ENCODE data around the gene PRR29.

Gene PRR29

DNA sequence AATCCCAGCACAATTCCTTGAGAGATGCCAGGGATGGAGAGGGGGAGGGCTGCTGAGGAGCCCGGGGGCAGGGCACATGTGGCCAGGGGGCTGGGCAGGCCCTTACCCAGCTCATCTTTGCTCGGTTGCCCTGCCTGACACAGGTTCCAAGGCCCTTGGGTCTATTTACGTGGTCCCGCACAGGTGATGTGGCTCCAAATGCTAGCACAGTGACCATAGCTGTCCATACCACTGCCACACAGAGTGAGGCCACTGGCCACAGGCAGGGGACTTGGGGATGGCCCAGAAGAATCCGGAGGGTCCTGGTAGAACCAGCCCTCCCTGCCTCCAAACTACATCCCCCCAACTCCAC is 10.0 kb upstream of the PRR29 start:
- H3K4me2 ChIP-seq (ENCODE audit: low read length): no peak overlapping the region
- H2AK5ac ChIP-seq (ENCODE audit: low read length): no peak overlapping the region
- no peak overlapping the region for H4K5ac ChIP-seq (ENCODE audit: low read length)
- no peak overlapping the region for H2BK15ac ChIP-seq (replicated peaks; ENCODE audit: low read depth)
- WGBS (ENCODE audit: extremely low coverage, insufficient coverage, low lambda C conversion rate): no CpG with 5 or more reads among the region's 5 CpGs
- no peak overlapping the region for H3K56ac ChIP-seq (ENCODE audit: low read length)
- H3K9ac ChIP-seq (ENCODE audit: low read length): no peak overlapping the region
- H4K8ac ChIP-seq (ENCODE audit: low read depth, low read length): no peak overlapping the region
- no peaks in the 10 kb centered on the region for H3K79me2 ChIP-seq (ENCODE audit: control insufficient read depth, insufficient read depth, low read length)
- H3K4me1 ChIP-seq (ENCODE audit: control insufficient read depth, low read depth, low read length): no peaks in the 10 kb centered on the region
- H3K23ac ChIP-seq (ENCODE audit: low read length): no peak overlapping the region
- H3K4ac ChIP-seq (ENCODE audit: low read depth, low read length): no peak overlapping the region
- no peak overlapping the region for H3K18ac ChIP-seq (ENCODE audit: low read length)
- H3K27ac ChIP-seq (ENCODE audit: low read depth, low read length): no peak overlapping the region
- H3K36me3 ChIP-seq (ENCODE audit: control insufficient read depth, insufficient read depth, low read length): no peaks in the 10 kb centered on the region
- no peak overlapping the region for H2BK5ac ChIP-seq (ENCODE audit: low read length)
- DNase-seq: no peak
- no peak overlapping the region for H3K4me3 ChIP-seq (ENCODE audit: low read length)
- H3K79me1 ChIP-seq (ENCODE audit: low read length): no peaks in the 10 kb centered on the region
- H3K27me3 ChIP-seq (ENCODE audit: insufficient read depth, low read length, poor library complexity): no peaks in the 10 kb centered on the region
- H2BK120ac ChIP-seq (ENCODE audit: low read depth, low read length): no peak overlapping the region

DNA sequence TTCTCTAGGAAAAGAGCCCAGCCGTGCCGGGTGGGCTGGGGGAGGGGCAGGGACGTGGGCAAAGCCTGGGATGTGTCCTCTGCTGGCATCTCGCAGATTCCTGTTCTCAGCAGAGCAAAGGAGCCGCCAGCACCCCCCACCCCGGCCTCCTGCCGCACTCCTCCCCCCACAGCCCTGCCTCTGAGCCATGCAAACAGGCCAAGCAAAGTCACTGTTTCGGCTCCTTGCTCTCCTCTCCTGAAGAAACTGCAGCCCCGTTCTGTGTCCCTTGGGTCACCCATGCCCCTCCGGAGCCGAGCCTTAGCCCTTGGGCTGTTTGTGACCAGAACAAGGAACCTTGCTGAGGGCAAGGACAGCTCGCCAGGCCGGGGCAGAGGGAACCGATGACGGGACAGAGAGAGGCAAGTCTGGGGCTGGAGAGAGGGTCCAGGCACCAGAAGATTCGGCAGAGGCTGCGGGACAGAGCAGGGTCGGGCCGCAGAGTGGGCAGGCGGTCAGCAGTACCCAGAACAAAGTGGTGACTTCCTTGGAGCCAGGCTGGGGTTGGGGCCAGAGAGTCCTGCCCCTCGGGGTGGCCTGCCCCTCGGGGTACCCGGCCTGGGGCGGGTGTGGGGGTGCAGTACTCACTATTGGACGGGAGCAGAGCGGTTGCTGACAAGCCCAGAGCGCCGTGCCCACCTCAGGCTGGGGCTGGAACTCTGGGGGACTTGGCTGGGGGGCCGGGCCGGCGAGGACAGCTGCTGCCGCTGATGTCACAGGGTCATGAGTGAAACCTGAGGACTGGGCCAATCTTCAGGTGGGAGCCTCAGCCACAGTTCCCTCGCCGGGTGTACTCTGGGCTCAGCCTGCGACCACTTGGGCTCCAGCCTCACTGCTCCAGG is 9.2 kb upstream of the PRR29 start:
- Histone ChIP-seq H3K36me3 (ENCODE audit: control insufficient read depth, insufficient read depth, low read length) (no peaks in the 10 kb centered on the region), H3K79me2 (ENCODE audit: control insufficient read depth, insufficient read depth, low read length) (no peaks in the 10 kb centered on the region), H3K27ac (ENCODE audit: low read depth, low read length) (no peak overlapping the region), H2BK15ac (replicated peaks; ENCODE audit: low read depth) (no peak overlapping the region), H2BK5ac (ENCODE audit: low read length) (no peak overlapping the region), H2BK120ac (ENCODE audit: low read depth, low read length) (no peak overlapping the region), H3K4me2 (ENCODE audit: low read length) (no peak overlapping the region), H4K8ac (ENCODE audit: low read depth, low read length) (no peak overlapping the region), H3K4me1 (ENCODE audit: control insufficient read depth, low read depth, low read length) (no peaks in the 10 kb centered on the region), H3K4ac (ENCODE audit: low read depth, low read length) (no peak overlapping the region), H3K56ac (ENCODE audit: low read length) (peak overlapping the region; percentile 38), H3K9ac (ENCODE audit: low read length) (no peak overlapping the region), H2AK5ac (ENCODE audit: low read length) (no peak overlapping the region), H4K5ac (ENCODE audit: low read length) (no peak overlapping the region), H3K79me1 (ENCODE audit: low read length) (no peaks in the 10 kb centered on the region), H3K27me3 (ENCODE audit: insufficient read depth, low read length, poor library complexity) (no peaks in the 10 kb centered on the region), H3K4me3 (ENCODE audit: low read length) (no peak overlapping the region), H3K18ac (ENCODE audit: low read length) (peak overlapping the region; percentile 5), H3K23ac (ENCODE audit: low read length) (no peak overlapping the region)
- DNase-seq: peak; percentile 64
- WGBS (ENCODE audit: extremely low coverage, insufficient coverage, low lambda C conversion rate): no CpG with 5 or more reads among the region's 35 CpGs

DNA sequence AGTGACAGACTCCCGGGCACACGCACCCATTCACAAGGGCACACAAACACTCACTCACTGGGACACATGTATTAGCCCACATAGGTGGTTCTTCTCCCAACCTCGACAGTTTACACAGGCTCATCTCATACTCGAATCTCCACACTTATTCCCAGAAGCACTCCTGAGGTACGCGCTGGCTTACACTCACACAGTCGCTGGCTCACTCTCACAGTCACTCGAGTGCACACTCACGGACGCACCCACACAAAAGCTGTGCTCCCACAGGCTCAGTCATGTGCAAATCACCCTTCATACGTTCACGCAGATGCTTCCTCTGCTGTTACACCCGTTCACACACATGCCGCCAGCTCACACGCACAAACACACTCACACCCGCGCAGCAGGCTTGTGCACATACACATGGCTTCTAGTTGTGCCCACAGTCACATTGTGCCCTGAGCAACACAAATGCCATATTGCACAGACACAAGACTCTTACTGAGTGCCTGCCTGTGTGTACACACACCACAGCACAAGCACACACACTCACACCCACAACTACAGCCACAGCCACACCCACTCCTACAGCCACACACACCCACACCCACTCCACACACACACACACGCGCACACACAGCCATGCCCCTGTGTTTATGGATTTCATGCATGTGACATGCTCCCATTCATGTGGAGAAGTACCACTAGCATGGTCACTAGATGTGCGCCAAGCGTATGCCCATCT is 8.4 kb upstream of the PRR29 start:
- no peak overlapping the region for H3K27ac ChIP-seq (ENCODE audit: low read depth, low read length)
- H2BK120ac ChIP-seq (ENCODE audit: low read depth, low read length): no peak overlapping the region
- no peak overlapping the region for H4K8ac ChIP-seq (ENCODE audit: low read depth, low read length)
- H3K79me1 ChIP-seq (ENCODE audit: low read length): no peaks in the 10 kb centered on the region
- DNase-seq: no peak
- H3K36me3 ChIP-seq (ENCODE audit: control insufficient read depth, insufficient read depth, low read length): no peaks in the 10 kb centered on the region
- H3K79me2 ChIP-seq (ENCODE audit: control insufficient read depth, insufficient read depth, low read length): no peaks in the 10 kb centered on the region
- no peak overlapping the region for H3K56ac ChIP-seq (ENCODE audit: low read length)
- H3K27me3 ChIP-seq (ENCODE audit: insufficient read depth, low read length, poor library complexity): no peaks in the 10 kb centered on the region
- H3K4me1 ChIP-seq (ENCODE audit: control insufficient read depth, low read depth, low read length): no peaks in the 10 kb centered on the region
- no peak overlapping the region for H3K9ac ChIP-seq (ENCODE audit: low read length)
- no peak overlapping the region for H2BK5ac ChIP-seq (ENCODE audit: low read length)
- no peak overlapping the region for H2AK5ac ChIP-seq (ENCODE audit: low read length)
- WGBS (ENCODE audit: extremely low coverage, insufficient coverage, low lambda C conversion rate): no CpG with 5 or more reads among the region's 21 CpGs
- H3K4ac ChIP-seq (ENCODE audit: low read depth, low read length): no peak overlapping the region
- H3K23ac ChIP-seq (ENCODE audit: low read length): no peak overlapping the region
- no peak overlapping the region for H3K4me2 ChIP-seq (ENCODE audit: low read length)
- no peak overlapping the region for H2BK15ac ChIP-seq (replicated peaks; ENCODE audit: low read depth)
- H3K4me3 ChIP-seq (ENCODE audit: low read length): no peak overlapping the region
- H4K5ac ChIP-seq (ENCODE audit: low read length): no peak overlapping the region
- no peak overlapping the region for H3K18ac ChIP-seq (ENCODE audit: low read length)

DNA sequence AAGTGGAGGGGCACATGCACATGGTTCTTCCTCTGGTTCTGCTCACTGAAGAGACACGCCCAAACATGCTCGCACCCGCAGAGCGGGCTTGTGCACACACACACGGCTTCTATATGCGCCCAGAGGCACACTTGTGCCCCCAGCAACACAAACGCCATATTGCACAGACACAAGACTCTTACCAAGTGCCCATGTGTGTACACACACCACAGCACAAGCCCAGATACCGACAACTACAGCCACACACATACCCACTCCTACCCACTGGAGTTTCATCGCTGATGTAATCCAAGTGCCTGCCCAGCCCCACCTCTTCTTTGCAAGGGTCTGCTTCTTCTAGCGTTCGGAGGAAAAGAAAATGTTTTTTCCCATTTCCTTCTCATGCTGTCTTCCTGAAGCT is 6.5 kb upstream of the PRR29 start:
- Histone ChIP-seq H2BK5ac (ENCODE audit: low read length) (no peak overlapping the region), H3K9ac (ENCODE audit: low read length) (no peak overlapping the region), H3K56ac (ENCODE audit: low read length) (no peak overlapping the region), H3K36me3 (ENCODE audit: control insufficient read depth, insufficient read depth, low read length) (no peaks in the 10 kb centered on the region), H3K4me3 (ENCODE audit: low read length) (no peak overlapping the region), H3K18ac (ENCODE audit: low read length) (no peak overlapping the region), H4K8ac (ENCODE audit: low read depth, low read length) (no peak overlapping the region), H3K79me2 (ENCODE audit: control insufficient read depth, insufficient read depth, low read length) (no peaks in the 10 kb centered on the region), H4K5ac (ENCODE audit: low read length) (no peak overlapping the region), H3K79me1 (ENCODE audit: low read length) (no peaks in the 10 kb centered on the region), H2AK5ac (ENCODE audit: low read length) (no peak overlapping the region), H3K23ac (ENCODE audit: low read length) (no peak overlapping the region), H3K27ac (ENCODE audit: low read depth, low read length) (no peak overlapping the region), H3K27me3 (ENCODE audit: insufficient read depth, low read length, poor library complexity) (no peaks in the 10 kb centered on the region), H3K4me1 (ENCODE audit: control insufficient read depth, low read depth, low read length) (no peaks in the 10 kb centered on the region), H3K4me2 (ENCODE audit: low read length) (no peak overlapping the region), H2BK120ac (ENCODE audit: low read depth, low read length) (no peak overlapping the region), H2BK15ac (replicated peaks; ENCODE audit: low read depth) (no peak overlapping the region), H3K4ac (ENCODE audit: low read depth, low read length) (no peak overlapping the region)
- no CpG with 5 or more reads among the region's 11 CpGs for WGBS (ENCODE audit: extremely low coverage, insufficient coverage, low lambda C conversion rate)
- DNase-seq: no peak

GRCh38 chr17:63993368-63993985 is 4.7 kb upstream of the PRR29 start:
- H3K4me2 ChIP-seq (ENCODE audit: low read length): no peak overlapping the region
- H4K5ac ChIP-seq (ENCODE audit: low read length): no peak overlapping the region
- WGBS (ENCODE audit: extremely low coverage, insufficient coverage, low lambda C conversion rate): no CpG with 5 or more reads among the region's 3 CpGs
- H3K27ac ChIP-seq (ENCODE audit: low read depth, low read length): no peak overlapping the region
- H3K4me1 ChIP-seq (ENCODE audit: control insufficient read depth, low read depth, low read length): no peaks in the 10 kb centered on the region
- H2BK15ac ChIP-seq (replicated peaks; ENCODE audit: low read depth): no peak overlapping the region
- no peak overlapping the region for H3K23ac ChIP-seq (ENCODE audit: low read length)
- no peak overlapping the region for H2BK120ac ChIP-seq (ENCODE audit: low read depth, low read length)
- H3K36me3 ChIP-seq (ENCODE audit: control insufficient read depth, insufficient read depth, low read length): no peaks in the 10 kb centered on the region
- H3K79me2 ChIP-seq (ENCODE audit: control insufficient read depth, insufficient read depth, low read length): no peaks in the 10 kb centered on the region
- H3K4me3 ChIP-seq (ENCODE audit: low read length): no peak overlapping the region
- H3K79me1 ChIP-seq (ENCODE audit: low read length): no peaks in the 10 kb centered on the region
- no peak overlapping the region for H2AK5ac ChIP-seq (ENCODE audit: low read length)
- H3K18ac ChIP-seq (ENCODE audit: low read length): no peak overlapping the region
- H3K9ac ChIP-seq (ENCODE audit: low read length): no peak overlapping the region
- H4K8ac ChIP-seq (ENCODE audit: low read depth, low read length): no peak overlapping the region
- no peak overlapping the region for H2BK5ac ChIP-seq (ENCODE audit: low read length)
- no peaks in the 10 kb centered on the region for H3K27me3 ChIP-seq (ENCODE audit: insufficient read depth, low read length, poor library complexity)
- H3K4ac ChIP-seq (ENCODE audit: low read depth, low read length): no peak overlapping the region
- H3K56ac ChIP-seq (ENCODE audit: low read length): no peak overlapping the region
- DNase-seq: no peak

All from mesendoderm (in vitro differentiated cells).